ENCODE measurements around the gene PRR15L.

DNA sequence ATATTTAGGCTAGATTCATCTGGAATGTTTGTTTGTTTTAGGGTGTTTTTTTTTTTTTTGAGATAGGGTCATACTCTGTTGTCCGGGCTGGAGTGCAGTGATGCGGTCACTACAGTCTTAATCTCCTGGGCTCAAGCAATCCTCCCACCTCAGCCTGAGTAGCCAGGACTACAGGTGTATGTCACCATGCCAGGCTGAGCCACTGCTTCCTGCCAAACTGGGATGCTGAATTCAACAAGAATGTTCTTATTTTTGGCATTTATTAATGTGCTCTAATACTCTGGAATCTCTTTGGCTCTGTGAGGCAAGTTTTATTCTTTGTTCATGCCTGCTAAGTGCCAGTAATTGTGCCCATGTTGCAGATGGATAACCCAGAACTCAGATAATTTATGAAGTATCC lies 40.1 kb downstream of the PRR15L start:
- TF ChIP-seq, protein P1, sequence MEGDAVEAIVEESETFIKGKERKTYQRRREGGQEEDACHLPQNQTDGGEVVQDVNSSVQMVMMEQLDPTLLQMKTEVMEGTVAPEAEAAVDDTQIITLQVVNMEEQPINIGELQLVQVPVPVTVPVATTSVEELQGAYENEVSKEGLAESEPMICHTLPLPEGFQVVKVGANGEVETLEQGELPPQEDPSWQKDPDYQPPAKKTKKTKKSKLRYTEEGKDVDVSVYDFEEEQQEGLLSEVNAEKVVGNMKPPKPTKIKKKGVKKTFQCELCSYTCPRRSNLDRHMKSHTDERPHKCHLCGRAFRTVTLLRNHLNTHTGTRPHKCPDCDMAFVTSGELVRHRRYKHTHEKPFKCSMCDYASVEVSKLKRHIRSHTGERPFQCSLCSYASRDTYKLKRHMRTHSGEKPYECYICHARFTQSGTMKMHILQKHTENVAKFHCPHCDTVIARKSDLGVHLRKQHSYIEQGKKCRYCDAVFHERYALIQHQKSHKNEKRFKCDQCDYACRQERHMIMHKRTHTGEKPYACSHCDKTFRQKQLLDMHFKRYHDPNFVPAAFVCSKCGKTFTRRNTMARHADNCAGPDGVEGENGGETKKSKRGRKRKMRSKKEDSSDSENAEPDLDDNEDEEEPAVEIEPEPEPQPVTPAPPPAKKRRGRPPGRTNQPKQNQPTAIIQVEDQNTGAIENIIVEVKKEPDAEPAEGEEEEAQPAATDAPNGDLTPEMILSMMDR (IDR thresholded peaks at IDR 0.05): no peak
- no peak for TF ChIP-seq EZH2 (IDR thresholded peaks at IDR 0.05; ENCODE audit: borderline replicate concordance, insufficient read depth, low read depth, low read length, poor library complexity, severe bottlenecking)

Measured in B cell (primary cell).